ENCODE data around the gene FUCA2.
"Not testable (repeated sequence)": the region's sequence is repeated elsewhere in the genome, so short reads cannot be mapped to it uniquely, and the experiment has no call there.

The FUCA2 gene

DNA sequence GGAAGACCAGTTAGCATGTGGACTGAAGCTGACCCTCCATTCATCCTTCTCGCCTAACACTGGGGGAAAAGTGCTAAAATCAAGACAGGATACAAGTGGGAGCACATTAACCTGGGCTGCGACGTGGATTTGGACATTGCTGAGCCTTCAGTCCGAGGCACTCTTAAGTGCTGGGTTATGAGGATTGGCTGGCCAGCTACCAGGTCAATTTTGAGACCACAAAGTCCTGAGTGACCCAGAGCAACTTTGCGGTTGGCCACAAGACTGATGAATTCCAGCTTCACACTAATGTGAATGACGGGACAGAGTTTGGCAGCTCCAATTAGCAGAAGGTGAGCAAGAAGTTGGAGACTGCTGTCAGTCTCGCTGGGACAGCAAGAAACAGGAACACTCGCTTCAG is 20.7 kb downstream of the FUCA2 start:
- no peak for DNase-seq

DNA sequence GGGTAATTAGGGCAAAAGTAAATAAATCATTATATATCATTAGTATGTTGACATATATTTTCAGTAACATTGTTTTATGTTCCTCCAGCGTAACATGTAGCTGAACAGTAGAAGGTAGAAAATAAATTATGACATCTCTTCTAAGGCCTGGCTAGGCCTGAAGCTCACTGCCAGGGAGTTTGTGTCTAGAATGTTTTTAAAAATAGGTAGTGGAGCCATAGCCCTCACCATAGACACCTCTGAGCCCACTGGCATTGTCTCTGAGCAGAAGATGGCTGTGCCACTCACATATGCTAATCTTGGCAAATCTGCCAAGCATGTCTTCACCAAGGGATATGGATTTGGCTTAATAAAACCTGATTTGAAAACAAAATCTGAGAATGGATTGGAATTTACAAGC is 21.3 kb downstream of the FUCA2 start:
- DNase-seq = no peak

DNA sequence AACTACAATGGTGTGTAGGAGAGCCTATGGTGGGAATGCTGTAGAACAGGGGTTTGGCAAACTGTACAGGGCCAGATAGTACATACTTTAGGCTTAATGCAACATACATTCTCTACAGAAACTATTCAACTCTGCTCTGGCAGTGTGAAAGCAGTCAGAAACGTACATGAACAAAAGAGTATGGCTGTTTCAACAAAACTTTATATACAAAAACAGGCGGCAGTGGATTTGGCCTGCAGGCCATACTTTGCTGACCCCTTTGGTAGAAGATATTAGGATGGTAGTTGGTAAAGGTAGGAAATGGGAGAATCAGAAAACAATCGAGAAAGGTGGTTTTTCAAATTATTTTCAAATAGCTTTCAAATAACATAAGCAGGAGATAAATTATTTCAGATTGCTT is 24.8 kb downstream of the FUCA2 start:
- DNase-seq = no peak

DNA sequence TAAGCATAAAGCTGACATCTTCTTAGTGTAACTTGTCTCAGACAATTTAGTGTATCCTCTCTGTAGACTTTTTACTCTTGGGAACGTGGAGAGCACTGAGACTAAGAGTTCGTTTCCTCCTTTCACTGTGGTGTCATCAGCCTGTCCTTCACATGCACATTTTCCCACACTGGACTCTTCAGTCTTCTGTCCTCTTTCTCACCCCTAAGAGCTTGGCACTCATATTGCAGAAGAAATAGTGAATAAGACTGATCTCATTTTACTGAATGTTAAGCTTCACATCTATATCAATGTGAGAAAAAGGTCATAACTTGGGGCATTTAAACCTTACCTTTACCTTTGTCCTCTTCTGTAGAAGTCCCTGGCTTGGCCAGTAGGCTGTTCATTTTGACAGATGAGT is 25.6 kb downstream of the FUCA2 start:
- no peak for DNase-seq

DNA sequence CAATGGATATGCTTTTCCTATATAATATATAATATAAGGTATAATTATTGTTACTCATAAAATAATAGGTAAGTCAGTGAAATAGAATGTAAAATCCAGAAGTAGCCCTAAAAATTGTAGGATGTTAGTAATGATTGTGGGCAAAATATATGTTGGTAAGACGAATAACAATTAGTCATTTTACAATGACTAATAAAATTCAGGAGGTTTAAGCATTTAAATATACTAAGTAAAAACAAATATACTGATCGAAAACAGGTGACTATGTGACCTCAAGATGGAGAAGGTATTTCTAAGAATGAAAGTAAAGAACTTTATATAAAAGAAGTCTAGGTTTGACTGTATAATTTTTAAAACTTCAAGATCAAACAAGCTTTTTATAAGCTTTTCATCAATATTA is 28.9 kb downstream of the FUCA2 start:
- DNase-seq = no peak

DNA sequence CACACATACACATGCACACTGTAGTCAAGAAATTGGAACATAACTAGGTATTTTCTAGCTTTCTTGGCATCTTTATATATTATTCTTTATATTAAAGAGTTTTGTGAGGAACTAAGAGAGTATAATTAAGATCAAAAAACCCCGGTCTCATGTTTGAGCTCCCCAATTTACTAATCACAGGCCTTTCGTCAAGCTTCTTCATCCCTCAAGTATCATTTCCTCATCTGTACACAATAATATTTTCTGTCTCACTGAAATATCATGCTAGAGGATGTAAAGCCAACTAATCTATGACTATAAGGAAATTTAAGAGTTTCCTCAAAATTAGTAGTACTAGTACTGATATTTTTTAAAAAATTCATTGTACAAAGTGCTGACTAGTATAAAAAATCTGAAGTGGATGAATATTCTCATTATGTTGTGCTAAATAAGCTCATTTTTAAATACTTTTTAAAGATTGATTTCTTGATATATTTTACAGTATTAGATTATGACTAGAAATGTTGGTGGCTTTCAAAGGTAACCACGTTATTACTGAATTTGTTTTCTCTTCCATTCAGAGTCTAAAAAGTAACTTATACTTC is 32.9 kb downstream of the FUCA2 start:
- DNase-seq = no peak

DNA sequence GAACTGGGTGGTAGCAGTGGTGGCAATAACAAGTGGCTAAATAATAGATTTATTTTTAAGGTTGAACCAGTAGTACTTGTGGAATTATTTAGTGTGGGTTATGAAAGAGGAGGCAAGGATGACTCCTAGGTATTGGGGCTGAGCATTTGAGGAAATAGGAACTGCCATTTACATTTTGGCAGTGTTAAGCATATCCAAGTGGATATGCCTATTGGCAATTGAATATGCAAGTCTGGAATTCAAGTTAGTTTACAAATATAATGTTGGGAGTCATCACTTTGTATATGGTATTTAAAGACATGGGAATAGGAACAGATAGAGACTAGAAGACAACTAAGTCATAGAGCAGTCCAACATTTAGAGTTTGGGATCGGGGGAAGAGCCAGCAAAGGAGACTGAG is 35.0 kb downstream of the FUCA2 start:
- DNase-seq = no peak

DNA sequence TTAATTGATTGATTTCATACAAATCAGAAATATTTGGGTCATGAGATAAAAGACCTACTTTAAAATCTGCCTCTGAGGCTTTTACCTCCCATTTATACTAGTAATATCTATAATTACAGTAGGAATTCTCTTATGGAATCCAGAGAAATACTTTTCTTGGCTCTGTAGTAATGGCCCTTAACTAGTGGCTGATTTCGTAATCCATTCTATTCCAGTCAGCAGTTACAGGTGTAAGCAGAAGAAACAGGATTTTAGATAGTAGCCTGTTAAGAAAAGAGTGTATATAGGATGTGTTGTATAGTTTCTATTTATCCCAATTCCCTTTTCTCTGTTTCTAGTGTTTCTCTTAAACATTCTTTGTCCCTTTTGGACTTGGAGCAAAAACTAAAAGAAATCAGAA is 39.7 kb downstream of the FUCA2 start:
- DNase-seq = no peak

DNA sequence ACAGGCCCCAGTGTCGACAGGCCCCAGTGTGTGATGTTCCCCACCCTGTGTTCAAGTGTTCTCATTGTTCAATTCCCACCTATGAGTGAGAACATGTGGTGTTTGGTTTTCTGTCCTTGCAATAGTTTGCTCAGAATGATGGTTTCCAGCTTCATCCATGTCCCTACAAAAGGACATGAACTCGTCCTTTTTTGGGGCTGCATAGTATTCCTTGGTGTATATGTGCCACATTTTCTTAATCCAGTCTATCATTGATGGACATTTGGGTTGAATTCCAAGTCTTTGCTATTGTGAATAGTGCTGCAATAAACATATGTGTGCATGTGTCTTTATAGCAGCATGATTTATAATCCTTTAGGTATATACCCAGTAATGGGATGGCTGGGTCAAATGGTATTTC is 42.7 kb downstream of the FUCA2 start:
- not testable (repeated sequence) for DNase-seq

DNA sequence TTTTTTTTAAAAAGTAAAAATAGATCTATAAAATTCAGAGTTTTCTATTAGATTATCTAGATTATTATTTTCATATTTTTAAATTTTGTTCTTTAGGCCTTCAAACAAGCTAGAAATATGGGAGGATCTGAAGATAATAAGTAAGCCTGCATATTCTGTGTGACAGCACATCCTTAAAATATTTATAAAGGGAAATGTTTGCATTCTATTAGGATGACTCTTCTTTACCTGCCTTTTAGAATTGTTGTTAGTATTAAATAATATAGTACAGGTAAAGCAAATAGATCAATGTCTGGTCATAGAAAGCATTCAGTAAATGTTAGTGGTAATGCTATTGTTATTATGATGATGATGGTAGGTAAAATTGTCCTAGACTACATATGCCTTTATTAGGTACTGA is 43.5 kb downstream of the FUCA2 start:
- no peak for DNase-seq

DNA sequence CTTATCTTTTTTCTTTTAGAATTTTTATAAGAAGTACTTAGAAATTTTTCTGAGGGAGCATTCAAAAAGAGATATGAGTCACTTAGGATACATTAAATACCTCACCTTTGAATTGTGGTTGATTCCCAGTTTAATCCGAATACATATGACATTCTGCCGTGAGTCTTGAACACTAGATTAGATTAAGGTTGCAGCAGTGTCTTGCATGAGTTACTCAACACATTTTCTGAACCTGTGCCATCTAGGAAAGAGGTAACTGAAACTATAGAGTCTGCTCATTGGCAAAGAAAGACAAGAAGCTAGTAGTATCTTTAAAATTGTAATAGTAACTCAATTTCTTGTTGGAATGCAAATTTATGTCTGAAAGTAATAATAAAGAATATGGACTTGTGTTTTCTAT is 46.0 kb downstream of the FUCA2 start:
- no peak for DNase-seq

DNA sequence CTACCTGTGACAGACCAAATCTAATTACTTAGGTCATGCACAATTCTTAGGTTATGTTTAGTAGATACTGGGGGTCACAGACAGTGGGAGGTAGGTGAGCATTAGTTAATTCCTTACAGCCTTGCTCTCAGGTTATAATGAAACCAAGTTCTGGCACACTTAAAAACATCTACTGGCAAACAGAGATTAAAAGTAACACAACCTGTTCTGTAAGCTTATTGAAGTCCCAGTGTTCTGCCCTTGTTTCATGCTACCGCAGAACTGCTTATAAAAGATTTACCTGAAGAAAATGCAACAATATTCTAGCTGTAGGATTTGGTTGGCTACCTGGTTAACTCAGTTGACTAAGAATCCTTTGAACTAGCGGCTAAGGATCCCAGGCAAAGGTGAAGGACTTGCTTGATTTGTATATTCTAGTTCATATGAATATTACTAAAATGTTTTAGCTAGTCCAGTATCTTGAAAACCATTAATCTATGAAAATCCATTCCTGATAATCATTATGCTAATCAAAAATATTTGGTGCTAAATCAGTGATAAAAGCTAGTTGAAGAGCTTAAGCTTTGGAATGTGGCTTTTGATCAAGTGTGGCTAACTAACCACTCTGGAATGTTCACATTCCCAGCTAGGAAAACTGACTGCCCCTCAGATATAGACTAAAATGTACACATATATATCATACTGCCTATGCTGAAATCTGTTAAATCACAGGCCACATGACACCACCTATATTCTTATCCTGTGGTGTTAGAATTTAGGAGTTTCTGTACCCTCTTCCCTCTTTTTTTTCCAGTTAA is 53.8 kb downstream of the FUCA2 start:
- DNase-seq = no peak

DNA sequence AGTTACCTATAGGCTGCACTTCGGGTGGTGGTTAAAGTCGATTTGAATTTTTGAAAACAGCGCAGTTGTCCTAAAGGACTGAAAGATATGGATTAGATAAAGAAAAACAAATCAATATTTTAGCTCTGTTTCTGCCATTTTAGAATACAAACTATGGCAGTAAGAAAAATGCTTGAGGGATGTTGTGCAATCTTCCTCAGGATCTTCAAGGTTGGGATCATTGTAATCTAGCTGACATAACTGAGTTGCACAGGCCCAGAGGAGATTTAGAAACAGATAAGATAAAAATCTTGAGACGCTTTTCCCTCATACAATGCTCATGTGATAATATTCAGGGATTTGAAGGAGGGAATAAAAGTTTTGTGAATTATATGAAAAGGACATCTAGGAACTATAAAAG is 60.0 kb downstream of the FUCA2 start:
- DNase-seq = no peak

DNA sequence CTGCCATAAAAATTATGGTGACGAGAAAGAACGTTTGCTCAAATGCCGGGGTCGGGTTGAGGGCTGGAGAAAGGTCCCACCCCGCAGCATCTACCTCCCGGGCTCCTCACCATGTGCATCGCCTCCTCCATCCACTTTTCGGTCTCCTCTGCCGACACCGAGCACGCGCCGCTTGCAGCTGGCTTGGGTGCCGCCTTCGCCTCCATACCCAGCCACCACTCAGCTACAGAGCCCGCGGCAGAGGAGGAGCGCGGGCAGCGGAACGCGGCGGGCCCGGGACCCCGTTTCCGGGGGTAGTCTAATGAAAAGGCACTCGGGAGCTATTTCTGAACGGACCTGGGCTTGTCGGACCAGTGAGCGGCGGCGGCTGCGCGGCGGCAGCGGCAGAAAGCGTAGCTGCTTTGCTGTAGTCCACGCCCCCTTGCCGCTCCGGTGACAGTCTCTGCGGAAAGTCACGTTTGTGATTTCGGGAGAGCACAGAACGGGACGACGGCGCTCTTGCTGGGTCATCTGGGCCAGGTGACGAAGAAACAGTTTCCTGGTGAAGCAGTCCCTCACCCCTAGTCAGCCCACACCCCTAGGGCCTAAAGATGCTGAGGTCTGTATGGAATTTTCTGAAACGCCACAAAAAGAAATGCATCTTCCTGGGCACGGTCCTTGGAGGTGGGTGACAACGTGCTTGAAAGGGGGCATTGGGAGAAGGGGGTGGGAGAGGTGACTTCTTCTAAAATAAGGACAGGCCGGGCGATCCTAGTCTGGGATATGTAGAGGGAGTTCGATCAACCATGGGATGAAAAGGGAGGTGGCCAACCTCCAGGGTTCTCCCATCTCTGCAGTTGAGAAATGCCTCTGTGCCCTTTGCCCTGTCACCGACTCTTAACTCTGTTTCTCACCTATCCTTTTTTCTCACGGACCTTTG is 60.8 kb downstream of the FUCA2 start, which contains the start of the genes ADAT2 and PEX3:
TSS of gene ADAT2 (minus strand) at position 243 of the 919 bp plus-strand sequence. CDS start at position 206, 37 bp downstream.
TSS of gene PEX3 (plus strand) at position 353 of the 919 bp plus-strand sequence. CDS start at position 591, 238 bp downstream.
- peak; percentile 75 for DNase-seq

DNA sequence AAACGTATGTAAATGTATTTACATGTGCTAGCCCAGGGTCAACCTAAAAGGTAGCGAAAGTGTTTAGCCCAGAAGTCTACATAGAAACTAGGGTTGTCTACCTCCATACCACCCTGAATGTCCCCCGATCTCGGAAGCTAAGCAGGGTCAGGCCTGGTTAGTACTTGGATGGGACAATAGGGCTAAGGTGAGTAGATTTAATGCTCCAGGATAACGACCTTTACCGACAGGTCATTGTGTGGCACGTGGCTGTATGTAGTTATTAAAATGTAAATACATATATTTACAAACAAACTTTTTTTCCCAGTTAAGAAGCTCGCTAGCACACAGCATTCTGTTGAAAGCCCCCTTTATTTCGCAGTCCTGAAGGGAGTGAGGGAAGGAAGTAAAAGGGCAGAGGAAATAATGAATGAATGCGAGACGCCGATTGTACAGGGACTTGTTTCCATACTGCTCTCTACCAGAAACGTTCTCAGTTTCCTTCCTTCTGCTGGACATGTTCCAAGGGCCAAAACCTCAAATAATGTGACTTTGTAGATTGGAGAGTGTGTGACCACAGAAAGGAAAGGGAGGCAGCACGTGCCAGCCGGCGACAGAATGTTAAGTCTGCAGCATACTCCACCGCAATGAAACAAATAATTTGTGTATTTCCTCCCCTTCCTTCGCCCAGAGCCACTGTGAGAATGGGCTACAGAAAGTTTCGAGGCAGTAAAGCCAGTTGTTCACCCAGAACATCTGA is 61.6 kb downstream of the FUCA2 start:
- DNase-seq = no peak

DNA sequence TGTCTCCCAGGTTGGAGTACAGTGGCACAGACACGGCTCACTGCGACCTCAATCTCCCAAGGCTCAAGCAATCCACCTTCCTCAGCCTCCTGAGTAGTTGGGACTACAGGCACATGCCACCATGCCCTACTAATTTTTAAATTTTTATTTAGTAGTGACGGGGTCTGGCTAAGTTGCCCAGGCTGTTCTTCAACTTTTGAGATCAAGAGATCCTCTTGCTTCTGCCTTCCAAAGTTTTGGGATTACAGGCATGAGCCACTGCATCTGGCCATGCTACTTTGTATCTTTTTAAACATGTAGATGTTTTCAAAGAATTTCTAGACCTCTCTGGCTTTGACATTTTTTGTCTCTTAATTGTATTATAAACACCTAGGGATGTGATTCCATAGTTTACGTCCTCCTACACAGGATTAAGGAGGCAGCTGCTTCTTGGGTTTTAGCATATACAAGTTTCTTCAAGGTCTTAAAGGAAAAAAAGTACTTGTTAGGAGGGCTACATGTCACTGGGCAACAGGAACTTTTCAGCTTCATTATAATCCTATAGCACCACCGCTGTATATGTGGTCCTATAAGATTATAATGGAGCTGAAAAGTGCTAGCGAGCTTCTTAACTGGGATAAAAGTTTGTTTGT is 62.3 kb downstream of the FUCA2 start:
- no peak for DNase-seq

DNA sequence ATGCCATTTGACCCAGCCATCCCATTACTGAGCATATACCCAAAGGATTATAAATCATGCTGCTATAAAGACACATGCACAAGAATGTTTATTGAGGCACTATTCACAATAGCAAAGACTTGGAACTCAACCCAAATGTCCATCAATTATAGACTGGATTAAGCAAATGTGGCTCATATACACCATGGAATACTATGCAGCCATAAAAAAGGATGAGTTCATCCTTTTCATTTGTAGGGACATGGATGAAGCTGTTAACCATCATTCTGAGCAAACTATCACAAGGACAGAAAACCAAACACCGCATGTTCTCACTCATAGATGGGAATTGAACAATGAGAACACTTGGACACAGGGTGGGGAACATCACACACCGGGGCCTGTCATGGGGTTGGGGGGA is 63.7 kb downstream of the FUCA2 start:
- not testable (repeated sequence) for DNase-seq

All from DMS79 (cell line).